ENCODE measurements around the gene XPNPEP1. TPM values are rescaled to one million over a fixed set of nuclear protein-coding genes. Genes with fewer than 3 reads are reported as not detected.

The XPNPEP1 gene
- total RNA-seq, 1 donor from 2014 or later: 93.2 TPM

GRCh38 chr10:109952526-109952925, 29.2 kb upstream of the XPNPEP1 start:
- intact Hi-C loops (cut with micrococcal nuclease): no loop called here

DNA sequence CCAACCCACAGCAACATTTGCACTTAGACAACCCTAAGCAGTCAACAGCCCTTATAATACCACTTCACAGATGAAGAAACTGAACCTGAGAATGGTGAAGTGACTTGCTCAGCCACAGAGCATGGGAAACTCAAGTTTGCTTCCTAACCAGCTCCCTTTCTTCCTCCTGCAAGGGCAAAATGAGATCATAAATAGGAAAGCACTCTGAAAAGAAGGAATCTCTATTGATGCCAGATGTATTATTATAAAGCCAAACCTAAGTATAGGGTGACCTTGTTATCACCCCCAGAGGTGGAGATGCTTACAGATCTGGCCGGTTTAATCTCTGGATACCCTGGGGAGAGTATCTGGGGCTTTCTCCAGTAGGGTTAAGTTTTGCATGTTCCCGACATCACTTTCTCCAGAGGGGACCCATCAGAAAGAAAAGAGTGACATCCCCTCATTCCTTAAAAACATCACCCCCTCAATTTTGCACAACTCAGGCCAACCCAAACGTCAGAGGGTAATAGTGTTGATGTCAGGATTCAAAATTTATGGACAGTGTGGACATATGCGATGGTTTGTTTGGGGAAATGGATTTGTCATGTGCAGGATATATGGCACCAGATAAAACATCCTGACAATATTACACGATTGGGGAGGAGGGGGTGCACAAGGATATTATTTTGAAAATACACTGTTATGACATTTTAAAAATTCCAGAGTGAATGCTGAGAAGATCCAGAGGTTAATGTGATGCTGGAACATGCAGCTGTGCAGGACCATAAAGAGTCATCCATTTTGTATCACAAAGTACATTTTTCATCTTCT, 24.0 kb upstream of the XPNPEP1 start:
- intact Hi-C loops (cut with micrococcal nuclease): no loop called here

DNA sequence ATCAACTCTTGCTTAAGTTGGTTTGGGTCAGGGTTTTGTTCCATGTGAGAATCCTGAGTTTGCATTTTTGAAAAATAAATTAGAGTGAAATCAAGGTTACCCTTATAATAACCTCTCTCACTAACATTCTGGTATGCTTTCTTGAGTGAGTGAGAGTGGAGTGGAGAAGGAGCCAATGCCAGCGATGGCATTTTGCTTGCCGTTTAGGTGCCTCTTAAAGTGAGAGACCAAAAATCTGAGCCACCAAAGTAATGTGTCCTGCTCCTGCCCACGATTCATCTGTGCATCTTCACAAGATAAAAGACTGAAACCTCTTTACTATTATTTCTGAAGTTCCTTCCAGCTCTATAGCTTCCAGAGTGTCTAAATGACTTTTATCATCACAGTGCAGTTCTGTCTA, 23.4 kb upstream of the XPNPEP1 start:
- intact Hi-C loops (cut with micrococcal nuclease): no loop called here

GRCh38 chr10:109945473-109946177, 22.3 kb upstream of the XPNPEP1 start:
- intact Hi-C loops (cut with micrococcal nuclease): no loop called here

DNA sequence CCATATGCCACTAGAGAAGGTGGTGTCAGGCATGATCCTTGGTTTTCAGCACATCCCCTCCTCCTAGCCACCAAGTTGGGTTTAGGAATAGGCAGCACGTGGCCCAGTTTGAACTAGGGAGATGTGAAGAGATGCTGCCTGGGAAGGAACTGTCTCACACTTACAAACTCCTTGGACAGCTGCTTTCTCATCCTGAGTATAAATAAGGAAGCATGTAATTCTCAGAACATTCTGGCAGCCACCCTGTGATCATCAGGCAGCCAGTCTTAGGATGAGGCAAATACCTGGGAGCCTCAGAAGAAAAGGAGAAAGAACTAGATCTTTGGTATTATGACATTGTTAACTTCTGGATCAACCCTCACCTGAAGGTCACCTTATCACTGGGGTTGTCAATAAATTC, 21.3 kb upstream of the XPNPEP1 start:
- intact Hi-C loops (cut with micrococcal nuclease): no loop called here

DNA sequence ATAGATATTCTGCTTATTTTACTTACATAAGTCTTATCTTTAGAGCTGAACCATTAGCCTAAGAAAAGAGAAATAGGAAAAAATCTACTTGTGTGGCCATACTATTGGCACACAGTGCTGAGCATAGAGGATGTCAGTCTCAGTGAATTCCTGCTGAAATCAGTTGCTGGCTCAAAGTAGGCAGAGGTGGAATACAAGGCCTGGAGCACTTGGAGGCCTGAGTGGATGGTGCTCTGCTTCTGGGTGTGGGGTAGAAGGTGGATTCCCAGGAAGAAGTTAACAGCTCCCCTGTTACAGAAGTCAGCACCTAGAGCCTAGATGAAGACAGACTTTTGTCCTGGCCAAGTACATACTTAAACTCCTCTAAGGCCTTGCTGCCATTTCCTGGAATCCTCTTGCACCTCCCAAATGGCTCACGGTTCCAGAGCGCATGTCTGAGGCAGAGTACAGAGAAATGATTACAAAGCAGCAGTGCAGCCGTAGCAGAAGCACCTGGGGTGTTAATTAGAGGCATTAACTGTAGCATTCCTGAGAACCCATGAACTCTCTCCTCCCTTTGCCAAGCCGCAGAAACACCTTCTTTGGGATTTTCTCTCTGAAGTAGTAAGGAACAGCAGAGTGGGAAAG, 18.0 kb upstream of the XPNPEP1 start:
- intact Hi-C loops (cut with micrococcal nuclease): no loop called here

DNA sequence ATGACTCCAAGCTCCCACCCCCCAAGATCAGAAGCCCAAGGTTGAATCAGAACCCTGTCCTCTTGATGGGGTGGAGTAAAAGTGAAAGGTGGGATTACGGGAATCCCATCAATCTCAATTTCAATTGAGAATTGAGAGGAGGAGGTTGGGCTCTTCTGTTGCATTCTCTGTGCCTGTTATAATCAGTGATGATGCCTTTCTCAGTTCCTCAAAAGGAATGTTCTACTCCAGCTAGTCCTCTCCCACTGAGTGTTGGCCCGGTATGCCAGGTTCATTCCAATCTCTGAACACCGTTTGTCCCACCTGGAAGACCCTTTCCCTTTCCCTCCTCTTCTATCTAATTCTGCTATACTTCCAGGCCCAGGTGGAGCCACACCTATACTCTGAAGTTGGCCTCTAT, 17.2 kb upstream of the XPNPEP1 start:
- intact Hi-C loops (cut with micrococcal nuclease): no loop called here

GRCh38 chr10:109940117-109940516, 16.8 kb upstream of the XPNPEP1 start:
- intact Hi-C loops (cut with micrococcal nuclease): no loop called here

GRCh38 chr10:109939315-109939961, 16.1 kb upstream of the XPNPEP1 start:
- intact Hi-C loops (cut with micrococcal nuclease): loop anchor here (5.0 kb wide), 1 partner anchor 57 kb away; no protein-coding TSS in a partner anchor

DNA sequence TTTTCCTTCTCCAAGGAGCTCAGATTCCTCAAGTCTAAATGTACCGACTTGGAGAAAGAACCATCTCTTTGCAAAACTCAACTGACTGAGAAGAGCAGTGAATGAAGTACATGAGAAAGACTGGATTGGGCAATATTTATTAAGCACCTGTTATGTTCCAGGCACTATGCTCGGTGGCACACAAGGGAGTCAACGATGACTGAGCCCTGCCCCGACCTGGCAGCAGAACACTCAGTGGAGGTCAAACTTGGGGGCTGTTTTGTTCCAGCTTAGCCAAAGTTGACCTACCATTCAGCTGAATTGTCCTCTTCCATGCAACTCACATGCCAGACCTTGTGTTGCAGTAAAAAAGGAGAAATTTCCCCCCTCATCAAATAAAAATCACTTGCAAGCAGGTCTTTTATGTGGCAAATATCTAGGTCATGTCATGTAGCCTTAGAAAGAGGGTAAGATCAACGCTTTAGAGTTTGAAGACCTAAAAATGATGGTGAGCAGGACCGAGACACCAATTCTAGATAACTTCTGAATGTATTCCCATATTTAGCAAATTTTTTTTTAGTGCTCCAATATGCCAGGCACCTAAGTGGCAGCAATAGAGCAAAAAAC, 14.3 kb upstream of the XPNPEP1 start:
- intact Hi-C loops (cut with micrococcal nuclease): loop anchor here (5.0 kb wide), 1 partner anchor 55 kb away; no protein-coding TSS in a partner anchor

- intact Hi-C loops (cut with micrococcal nuclease): loop anchor here (1.0 to 5.0 kb wide), 3 partner anchors 12 to 53 kb away; partner anchors contain the start of gene XPNPEP1
Measured at GRCh38 chr10:109934958-109935793, 11.9 kb upstream of the XPNPEP1 start.

DNA sequence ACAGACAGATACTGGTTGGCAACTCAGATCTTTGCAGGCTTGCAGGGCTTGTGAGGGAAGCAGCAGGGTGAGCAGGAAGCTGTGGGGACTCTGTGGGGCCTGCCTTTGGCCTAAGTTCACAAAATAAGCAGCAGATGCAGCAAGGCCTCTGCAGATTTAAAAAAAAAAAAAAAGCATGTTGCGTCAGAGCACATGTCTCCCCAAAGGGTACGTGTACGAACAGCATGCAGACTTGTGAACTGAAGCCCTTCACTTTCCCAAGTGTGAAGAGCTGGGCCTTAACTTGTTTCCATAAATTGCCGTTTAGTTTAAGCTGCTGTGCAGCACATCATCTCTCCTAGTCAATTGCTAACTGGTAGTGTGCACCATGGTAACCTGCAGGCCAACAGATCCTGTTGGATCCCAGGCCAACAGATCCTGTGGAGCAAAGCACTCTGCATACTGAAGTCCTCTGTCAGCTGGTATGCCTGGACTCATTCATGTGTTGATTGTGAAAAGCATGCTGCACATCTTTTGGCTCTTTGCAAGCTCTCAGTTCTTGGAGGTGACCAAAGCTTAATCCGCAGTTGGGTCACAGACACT, 10.8 kb upstream of the XPNPEP1 start:
- intact Hi-C loops (cut with micrococcal nuclease): loop anchor here (1.0 to 5.0 kb wide), 2 partner anchors 11 to 43 kb away; partner anchors contain the start of gene XPNPEP1

- intact Hi-C loops (cut with micrococcal nuclease): loop anchor here (5.0 kb wide), 1 partner anchor 44 kb away; no protein-coding TSS in a partner anchor
Measured at GRCh38 chr10:109932968-109933367, 9.7 kb upstream of the XPNPEP1 start.

DNA sequence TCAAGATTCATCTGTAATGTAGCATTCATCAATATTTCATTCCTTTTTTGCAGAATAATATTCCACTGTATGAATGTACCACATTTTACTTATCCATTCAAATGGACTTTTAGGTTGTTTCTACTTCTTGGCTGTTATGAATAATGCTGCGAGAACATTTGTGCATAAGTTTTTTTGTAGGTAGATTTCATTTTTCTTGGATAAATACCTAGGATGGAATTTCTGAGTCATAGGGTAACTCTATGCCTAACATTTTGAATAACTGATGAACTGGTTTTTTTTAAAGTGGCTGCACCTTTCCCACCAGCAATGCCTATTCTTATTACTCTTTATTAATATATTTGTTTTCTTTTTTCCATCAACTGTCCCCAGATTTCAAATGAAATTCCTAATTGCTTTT, 9.1 kb upstream of the XPNPEP1 start:
- intact Hi-C loops (cut with micrococcal nuclease): loop anchor here (5.0 kb wide), 1 partner anchor 45 kb away; no protein-coding TSS in a partner anchor

GRCh38 chr10:109931163-109931562, 7.9 kb upstream of the XPNPEP1 start:
- intact Hi-C loops (cut with micrococcal nuclease): loop anchor here (5.0 kb wide), 1 partner anchor 46 kb away; no protein-coding TSS in a partner anchor

DNA sequence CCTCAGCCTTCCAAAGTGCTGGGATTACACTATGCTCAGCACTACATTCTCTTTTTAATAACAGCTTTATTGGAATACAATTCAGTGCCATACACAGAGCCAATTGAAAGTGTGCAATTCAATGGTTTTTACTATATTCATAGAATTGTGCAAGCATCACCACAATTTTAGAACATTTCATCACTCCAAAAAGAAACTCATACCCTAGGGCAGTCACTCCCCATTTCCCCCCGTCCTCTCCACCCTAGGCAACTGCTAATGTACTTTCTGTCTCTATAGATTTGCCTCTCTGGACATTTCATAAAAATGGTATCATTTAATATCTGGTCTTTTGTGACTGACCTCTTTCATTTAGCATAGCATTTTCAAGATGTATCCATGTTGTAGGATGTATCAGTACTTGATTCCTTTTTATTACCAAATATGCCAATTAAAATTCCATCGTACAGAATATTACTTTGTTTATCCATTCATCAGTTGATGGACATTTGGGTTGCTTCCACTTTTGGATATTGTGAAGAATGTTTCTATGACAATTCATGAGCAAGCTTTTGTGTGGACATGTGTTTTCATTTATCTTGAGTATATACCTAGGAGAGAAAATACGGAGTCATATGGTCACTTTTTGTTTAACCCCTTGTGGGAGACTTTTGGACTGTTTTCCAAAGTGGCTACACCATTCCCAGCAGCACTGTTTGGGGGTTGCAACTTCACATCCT, 6.3 kb upstream of the XPNPEP1 start:
- intact Hi-C loops (cut with micrococcal nuclease): loop anchor here (5.0 kb wide), 1 partner anchor 48 kb away; no protein-coding TSS in a partner anchor

DNA sequence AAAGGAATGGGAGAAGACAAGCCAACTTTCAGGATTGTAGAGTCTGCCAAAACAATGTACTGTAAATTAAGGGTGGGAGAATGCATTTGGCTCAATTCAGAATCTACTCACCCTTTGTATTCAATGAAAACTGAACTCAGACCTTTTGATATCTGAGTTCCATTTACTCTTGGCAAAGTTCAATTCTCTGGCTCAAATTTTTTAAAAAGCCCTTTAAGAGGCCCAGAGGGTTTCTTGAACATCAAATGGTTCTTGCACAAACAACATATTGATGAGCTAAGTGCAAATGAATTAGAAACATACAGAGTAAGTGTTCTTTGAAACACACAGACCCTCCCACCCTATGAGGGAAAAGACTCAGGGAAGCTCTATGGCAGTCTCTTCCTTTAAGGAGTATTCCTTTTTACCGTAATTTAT, 5.2 kb upstream of the XPNPEP1 start:
- intact Hi-C loops (cut with micrococcal nuclease): no loop called here

GRCh38 chr10:109926825-109927224, 3.5 kb upstream of the XPNPEP1 start:
- intact Hi-C loops (cut with micrococcal nuclease): no loop called here

Measured in T-helper 1 cell treated with Interleukin-12 subunit alpha and Interleukin-12 subunit beta and Interleukin-4 antibody, amounts not matched to agents 30 ng/mL and 1 ng/mL, for 36 hours (primary cell).